ENCODE results near the gene PGGHG. TPM values are rescaled to one million over a fixed set of nuclear protein-coding genes. Genes with fewer than 3 reads are reported as not detected.

Gene PGGHG
- total and polyA plus RNA-seq, 8 donors, result 8.9 to 4,700 (median 357) TPM

- Histone ChIP-seq H3K36me3 (no peaks in the 10 kb centered on the region), H3K9me3 (no peaks in the 10 kb centered on the region), H3K27ac (no peak overlapping the region), H3K4me1 (peaks cover 0 to 20% (median 0%) of the 10 kb centered on the region in 3 donors), H3K27me3 (peaks cover 0 to 32% (median 14%) of the 10 kb centered on the region in 4 donors), H3K4me3 (peak overlapping the region in 1 of 4 donors; percentile 41)
- FAIRE-seq (no peak), DNase-seq (peak in 2 of 6 donors; percentile 7 to 56), ATAC-seq (no peak)
- intact Hi-C loops (cut with DNase I), result no loop called here
- TF ChIP-seq CTCF (IDR thresholded peaks at IDR 0.05), result no peak
- 27 to 30% methylated on average over 24 to 26 of the region's 26 CpGs for WGBS, 2 donors
These were observed 7.3 kb upstream of the PGGHG start for GRCh38 chr11:281486-282161.

- no peak for TF ChIP-seq CTCF (IDR thresholded peaks at IDR 0.05)
- peaks cover 0 to 32% (median 14%) of the 10 kb centered on the region in 4 donors for H3K27me3 ChIP-seq
- FAIRE-seq, result no peak
- no peaks in the 10 kb centered on the region for H3K36me3 ChIP-seq
- H3K4me1 ChIP-seq, result peaks cover 0 to 20% (median 0%) of the 10 kb centered on the region in 3 donors
- DNase-seq, result peak in 3 of 6 donors; percentile 7 to 44 (median 30)
- WGBS, 2 donors, result 62 to 71% methylated on average over 4 of the region's 4 CpGs
- ATAC-seq, result no peak
- H3K4me3 ChIP-seq, result no peak overlapping the region
- no peaks in the 10 kb centered on the region for H3K9me3 ChIP-seq
- intact Hi-C loops (cut with DNase I), result no loop called here
- H3K27ac ChIP-seq, result no peak overlapping the region
These were observed 6.8 kb upstream of the PGGHG start for GRCh38 chr11:282171-282570.

GRCh38 chr11:282630-283360 is 6.1 kb upstream of the PGGHG start:
- H3K36me3 ChIP-seq, result no peaks in the 10 kb centered on the region
- FAIRE-seq, result no peak
- no peaks in the 10 kb centered on the region for H3K9me3 ChIP-seq
- H3K4me3 ChIP-seq, result no peak overlapping the region
- no peak overlapping the region for H3K27ac ChIP-seq
- 36 to 43% methylated on average over 10 to 13 of the region's 13 CpGs for WGBS, 2 donors
- peaks cover 0 to 20% (median 0%) of the 10 kb centered on the region in 3 donors for H3K4me1 ChIP-seq
- DNase-seq, result peak in 4 of 6 donors; percentile 10 to 45 (median 36)
- H3K27me3 ChIP-seq, result peaks cover 0 to 32% (median 14%) of the 10 kb centered on the region in 4 donors
- no peak for ATAC-seq
- intact Hi-C loops (cut with DNase I), result no loop called here
- TF ChIP-seq CTCF (IDR thresholded peaks at IDR 0.05), result no peak

- H3K27me3 ChIP-seq, result peaks cover 0 to 32% (median 14%) of the 10 kb centered on the region in 4 donors
- peaks cover 0 to 20% (median 0%) of the 10 kb centered on the region in 3 donors for H3K4me1 ChIP-seq
- DNase-seq (peak in 1 of 6 donors; percentile 3), ATAC-seq (no peak), FAIRE-seq (no peak)
- no peak overlapping the region for H3K27ac ChIP-seq
- H3K9me3 ChIP-seq, result no peaks in the 10 kb centered on the region
- H3K4me3 ChIP-seq, result no peak overlapping the region
- no peaks in the 10 kb centered on the region for H3K36me3 ChIP-seq
- 84 to 88% methylated on average over 19 to 23 of the region's 23 CpGs for WGBS, 2 donors
- intact Hi-C loops (cut with DNase I), result no loop called here
- no peak for TF ChIP-seq CTCF (IDR thresholded peaks at IDR 0.05)
These were observed 5.4 kb upstream of the PGGHG start for GRCh38 chr11:283405-284104.
